Stimulated activated CD8-positive, alpha-beta memory T cell treated with anti-CD3 and anti-CD28 coated beads, Interleukin-4, amount 100 ng/mL, for 4 hours (primary cell): ENCODE measurements around the gene MOSMO.
"Not testable (repeated sequence)": the region's sequence is repeated elsewhere in the genome, so short reads cannot be mapped to it uniquely, and the experiment has no call there.

Source experiments
- DNase-seq, 2 donors: peaks; one replicate each; pipeline ENCODE4 v3.0.0-alpha.2; 2020; ENCODE audit warnings: low read depth in 2 of 2, low spot score in 1 of 2

Gene MOSMO

GRCh38 chr16:22091721-22092120 is 83.8 kb downstream of the MOSMO start:
- no peak for DNase-seq

- no peak for DNase-seq
Observed at GRCh38 chr16:22092143-22092933, 84.4 kb downstream of the MOSMO start, which contains the start of gene VWA3A. Gene VWA3A, plus strand, starts transcription at chr16:22092541. Its CDS starts 97 bp downstream, at chr16:22092638.

- no peak for DNase-seq
Observed at GRCh38 chr16:22093331-22093730, 85.4 kb downstream of the MOSMO start.

- DNase-seq: no peak
Observed at GRCh38 chr16:22093996-22094395, 86.1 kb downstream of the MOSMO start.

GRCh38 chr16:22098405-22099255 is 90.7 kb downstream of the MOSMO start:
- no peak for DNase-seq

- DNase-seq: no peak
Observed at GRCh38 chr16:22099256-22099975, 91.5 kb downstream of the MOSMO start.

GRCh38 chr16:22103441-22103840 is 95.5 kb downstream of the MOSMO start:
- DNase-seq: no peak

- no peak for DNase-seq
Observed at GRCh38 chr16:22109258-22109898, 101.5 kb downstream of the MOSMO start.

- not testable (repeated sequence) for DNase-seq
Observed at GRCh38 chr16:22111629-22112028, 103.7 kb downstream of the MOSMO start.

- DNase-seq: no peak
Observed at GRCh38 chr16:22116095-22116700, 108.3 kb downstream of the MOSMO start.

GRCh38 chr16:22117609-22118008 is 109.7 kb downstream of the MOSMO start:
- no peak for DNase-seq

GRCh38 chr16:22120440-22120839 is 112.5 kb downstream of the MOSMO start:
- DNase-seq: no peak

GRCh38 chr16:22122239-22122638 is 114.3 kb downstream of the MOSMO start:
- DNase-seq: no peak

- DNase-seq: no peak
Observed at GRCh38 chr16:22123146-22123545, 115.2 kb downstream of the MOSMO start.

GRCh38 chr16:22123759-22124490 is 116.0 kb downstream of the MOSMO start:
- no peak for DNase-seq

- no peak for DNase-seq
Observed at GRCh38 chr16:22124583-22125284, 116.8 kb downstream of the MOSMO start.

- no peak for DNase-seq
Observed at GRCh38 chr16:22126037-22126558, 118.2 kb downstream of the MOSMO start.

GRCh38 chr16:22128537-22128936 is 120.6 kb downstream of the MOSMO start:
- DNase-seq: not testable (repeated sequence)

- no peak for DNase-seq
Observed at GRCh38 chr16:22130528-22130927, 122.6 kb downstream of the MOSMO start.
